ENCODE measurements around the gene CAPS. TPM values are rescaled to one million over a fixed set of nuclear protein-coding genes. Genes with fewer than 3 reads are reported as not detected.

Gene CAPS
- polyA plus RNA-seq, 1 donor (not counting 4 experiments of a cell fraction or from before 2014, with no cell fraction given): 2.7 TPM

- H3K27ac ChIP-seq (ENCODE audit: control insufficient read depth, insufficient read depth, low read length): no peak overlapping the region
Measured at GRCh38 chr19:5925830-5926427, 11.9 kb downstream of the CAPS start.

DNA sequence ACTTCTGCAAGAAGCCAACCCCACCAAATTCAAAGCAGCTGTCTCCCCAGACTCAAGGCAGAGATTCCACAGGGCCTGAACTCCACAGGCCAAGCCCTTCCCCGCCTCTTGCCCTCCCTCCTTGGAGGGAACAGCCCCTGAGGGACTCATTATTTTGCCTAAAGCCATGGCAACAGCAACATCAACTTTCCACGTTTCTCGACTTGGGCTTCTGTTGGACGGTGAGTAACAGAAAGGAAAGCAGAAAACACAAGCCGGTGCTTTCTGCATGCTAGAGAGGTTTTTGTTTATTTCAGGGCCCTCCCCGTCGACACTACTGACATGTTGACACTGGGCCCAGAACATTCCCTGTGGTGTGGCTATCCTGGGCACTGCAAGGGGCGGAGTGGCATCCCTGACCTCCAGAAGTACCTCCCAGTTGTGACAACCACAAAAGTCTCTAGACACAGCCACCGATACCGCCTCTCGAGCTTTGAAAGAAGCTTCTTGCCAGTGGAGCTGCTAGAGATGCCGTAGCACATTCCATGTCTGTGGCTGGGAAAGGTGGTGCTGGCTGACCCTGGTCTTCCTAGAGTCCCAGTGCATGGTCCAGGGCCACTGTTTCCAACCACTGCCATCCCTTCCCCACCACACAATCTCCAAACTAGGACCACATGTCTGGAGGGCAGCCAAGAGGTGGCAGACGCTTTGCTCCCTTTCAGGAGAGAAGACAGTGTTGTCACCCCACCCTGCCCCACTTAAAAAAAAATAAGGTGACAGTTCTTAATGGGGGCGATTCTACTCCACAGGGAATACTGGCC lies 12.8 kb downstream of the CAPS start:
- Histone ChIP-seq H2AFZ (ENCODE audit: control insufficient read depth, low read length) (no peak overlapping the region), H4K20me1 (ENCODE audit: control insufficient read depth, extremely low read depth, insufficient read depth, low read length) (peaks cover 4% of the 10 kb centered on the region), H3K36me3 (ENCODE audit: control insufficient read depth in 2 of 2, extremely low read depth in 1 of 2, insufficient read depth in 2 of 2, low read length in 2 of 2) (peaks cover 33 to 47% of the 10 kb centered on the region in 2 experiments), H3K9me1 (ENCODE audit: control insufficient read depth, extremely low read depth, insufficient read depth, low read length) (no peaks in the 10 kb centered on the region), H3K79me2 (ENCODE audit: control insufficient read depth, insufficient read depth, low read length) (no peaks in the 10 kb centered on the region), H3K27me3 (ENCODE audit: control insufficient read depth, extremely low read depth, insufficient read depth, low read length) (no peaks in the 10 kb centered on the region), H3K27ac (ENCODE audit: control insufficient read depth, insufficient read depth, low read length) (no peak overlapping the region), H3K9me3 (ENCODE audit: control insufficient read depth, low read depth, low read length) (no peaks in the 10 kb centered on the region), H3K4me3 (ENCODE audit: control insufficient read depth in 2 of 3, extremely low read depth in 1 of 3, insufficient read depth in 2 of 3, low read depth in 1 of 3, low read length in 3 of 3) (no peak overlapping the region), H3K9ac (ENCODE audit: control insufficient read depth, extremely low read depth, insufficient read depth, low read length) (no peak overlapping the region), H3K4me1 (ENCODE audit: control insufficient read depth, extremely low read depth, insufficient read depth, low read length) (no peaks in the 10 kb centered on the region), H3K4me2 (ENCODE audit: control insufficient read depth, extremely low read depth, insufficient read depth, low read depth, low read length) (no peak overlapping the region)
- TF ChIP-seq EZH2 (IDR thresholded peaks at IDR 0.05; ENCODE audit: low read length) (no peak), CTCF (optimal IDR thresholded peaks at IDR 0.05 in 1 of 3, IDR thresholded peaks at IDR 0.05 in 1 of 3, conservative IDR thresholded peaks at IDR 0.05 in 1 of 3; ENCODE audit: extremely low read depth in 1 of 3, insufficient read depth in 2 of 3, low read length in 3 of 3) (no peak)
- FAIRE-seq (no peak), DNase-seq (ENCODE audit: low read depth, low spot score) (no peak)
- dilution Hi-C loops (cut with MboI; ENCODE audit: extremely low pct_ligation_motif_present, low sequenced_read_pairs): no loop called here

More at GRCh38 chr19:5925830-5926427, 11.9 kb downstream of the CAPS start:
- Histone ChIP-seq H3K9me3 (ENCODE audit: control insufficient read depth, low read depth, low read length) (no peaks in the 10 kb centered on the region), H3K79me2 (ENCODE audit: control insufficient read depth, insufficient read depth, low read length) (no peaks in the 10 kb centered on the region), H3K9me1 (ENCODE audit: control insufficient read depth, extremely low read depth, insufficient read depth, low read length) (no peaks in the 10 kb centered on the region), H2AFZ (ENCODE audit: control insufficient read depth, low read length) (no peak overlapping the region), H4K20me1 (ENCODE audit: control insufficient read depth, extremely low read depth, insufficient read depth, low read length) (peaks cover 1% of the 10 kb centered on the region), H3K4me3 (ENCODE audit: control insufficient read depth in 2 of 3, extremely low read depth in 1 of 3, insufficient read depth in 2 of 3, low read depth in 1 of 3, low read length in 3 of 3) (no peak overlapping the region), H3K27me3 (ENCODE audit: control insufficient read depth, extremely low read depth, insufficient read depth, low read length) (no peaks in the 10 kb centered on the region), H3K4me2 (ENCODE audit: control insufficient read depth, extremely low read depth, insufficient read depth, low read depth, low read length) (no peak overlapping the region), H3K9ac (ENCODE audit: control insufficient read depth, extremely low read depth, insufficient read depth, low read length) (no peak overlapping the region), H3K4me1 (ENCODE audit: control insufficient read depth, extremely low read depth, insufficient read depth, low read length) (no peaks in the 10 kb centered on the region), H3K36me3 (ENCODE audit: control insufficient read depth in 2 of 2, extremely low read depth in 1 of 2, insufficient read depth in 2 of 2, low read length in 2 of 2) (peaks cover 32 to 48% of the 10 kb centered on the region in 2 experiments)
- dilution Hi-C loops (cut with MboI; ENCODE audit: extremely low pct_ligation_motif_present, low sequenced_read_pairs): no loop called here
- DNase-seq (ENCODE audit: low read depth, low spot score) (no peak), FAIRE-seq (no peak)
- TF ChIP-seq EZH2 (IDR thresholded peaks at IDR 0.05; ENCODE audit: low read length) (no peak), CTCF (optimal IDR thresholded peaks at IDR 0.05 in 1 of 3, IDR thresholded peaks at IDR 0.05 in 1 of 3, conservative IDR thresholded peaks at IDR 0.05 in 1 of 3; ENCODE audit: extremely low read depth in 1 of 3, insufficient read depth in 2 of 3, low read length in 3 of 3) (no peak)

All from keratinocyte (primary cell).